HG03575 (cell line): ENCODE data around the gene SLC26A5.
"Not testable (repeated sequence)": the region's sequence is repeated elsewhere in the genome, so short reads cannot be mapped to it uniquely, and the experiment has no call there.

Experiments used
- ATAC-seq: cut with Tn5 transposase; IDR thresholded peaks from one replicate; pipeline ENCODE4 v1.9.1; 2021; ENCODE audit not compliant: unreplicated experiment, insufficient number of reproducible peaks, low FRiP score; ENCODE audit errors: extremely low read depth

Gene SLC26A5

GRCh38 chr7:103412151-103412550 is 33.9 kb downstream of the SLC26A5 start:
- no peak for ATAC-seq

- ATAC-seq = not testable (repeated sequence)
Measured at GRCh38 chr7:103405789-103406613, 40.0 kb downstream of the SLC26A5 start.

DNA sequence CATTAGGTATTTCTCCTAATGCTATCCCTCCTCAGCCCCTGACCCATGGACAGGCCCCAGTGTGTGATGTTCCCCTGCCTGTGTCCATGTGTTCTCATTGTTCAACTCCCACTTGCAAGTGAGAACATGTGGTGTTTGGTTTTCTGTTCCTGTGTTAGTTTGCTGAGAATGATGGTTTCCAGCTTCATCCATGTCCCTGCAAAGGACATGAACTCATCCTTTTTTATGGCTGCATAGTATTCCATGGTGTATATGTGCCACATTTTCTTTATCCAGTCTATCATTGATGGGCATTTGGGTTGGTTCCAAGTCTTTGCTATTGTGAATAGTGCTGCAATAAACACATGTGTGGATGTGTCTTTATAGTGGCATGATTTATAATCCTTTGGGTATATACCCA is 46.3 kb downstream of the SLC26A5 start:
- ATAC-seq = not testable (repeated sequence)

GRCh38 chr7:103398483-103399127 is 47.4 kb downstream of the SLC26A5 start:
- ATAC-seq = no peak

DNA sequence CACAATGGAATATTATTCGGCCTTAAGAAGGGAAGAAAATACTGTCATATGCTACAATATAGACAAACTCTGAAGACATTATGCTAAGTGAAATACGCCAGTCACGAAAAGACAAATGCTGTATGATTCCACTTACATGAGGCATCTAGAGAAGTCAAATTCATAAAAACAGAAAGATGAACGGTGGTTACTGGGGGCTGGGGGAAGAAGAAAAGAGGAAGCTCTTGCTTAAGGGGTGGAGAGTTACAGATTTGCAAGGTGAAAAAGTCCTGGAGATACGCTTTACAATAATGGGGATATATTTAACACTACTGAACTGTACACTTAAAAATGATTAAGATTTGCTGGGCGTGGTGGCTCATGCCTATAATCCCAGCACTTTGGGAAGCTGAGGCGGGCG is 49.5 kb downstream of the SLC26A5 start:
- ATAC-seq = no peak

GRCh38 chr7:103395071-103395470 is 50.9 kb downstream of the SLC26A5 start:
- ATAC-seq = no peak

GRCh38 chr7:103394566-103394965 is 51.4 kb downstream of the SLC26A5 start:
- no peak for ATAC-seq

GRCh38 chr7:103391976-103392375 is 54.0 kb downstream of the SLC26A5 start:
- no peak for ATAC-seq

DNA sequence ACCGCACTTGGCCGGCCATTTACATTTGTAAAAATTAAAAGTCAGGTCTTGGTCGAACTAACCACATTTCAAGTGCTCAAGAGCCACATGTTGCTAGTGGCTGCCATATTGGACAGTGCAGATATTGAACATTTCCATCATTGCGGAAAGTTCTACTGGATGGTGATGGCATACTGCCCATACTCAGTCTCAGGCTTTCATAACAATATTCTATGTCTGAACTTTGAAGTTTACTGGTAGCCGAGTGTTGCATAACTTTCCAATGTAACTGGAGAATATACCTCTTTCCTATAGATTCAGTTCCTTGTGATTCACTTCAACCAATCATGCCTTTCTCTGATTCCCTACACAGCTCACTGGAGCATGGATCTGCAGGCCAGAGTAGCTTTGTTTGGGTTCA is 54.9 kb downstream of the SLC26A5 start:
- ATAC-seq = no peak

- no peak for ATAC-seq
Measured at GRCh38 chr7:103389263-103389662, 56.7 kb downstream of the SLC26A5 start.

DNA sequence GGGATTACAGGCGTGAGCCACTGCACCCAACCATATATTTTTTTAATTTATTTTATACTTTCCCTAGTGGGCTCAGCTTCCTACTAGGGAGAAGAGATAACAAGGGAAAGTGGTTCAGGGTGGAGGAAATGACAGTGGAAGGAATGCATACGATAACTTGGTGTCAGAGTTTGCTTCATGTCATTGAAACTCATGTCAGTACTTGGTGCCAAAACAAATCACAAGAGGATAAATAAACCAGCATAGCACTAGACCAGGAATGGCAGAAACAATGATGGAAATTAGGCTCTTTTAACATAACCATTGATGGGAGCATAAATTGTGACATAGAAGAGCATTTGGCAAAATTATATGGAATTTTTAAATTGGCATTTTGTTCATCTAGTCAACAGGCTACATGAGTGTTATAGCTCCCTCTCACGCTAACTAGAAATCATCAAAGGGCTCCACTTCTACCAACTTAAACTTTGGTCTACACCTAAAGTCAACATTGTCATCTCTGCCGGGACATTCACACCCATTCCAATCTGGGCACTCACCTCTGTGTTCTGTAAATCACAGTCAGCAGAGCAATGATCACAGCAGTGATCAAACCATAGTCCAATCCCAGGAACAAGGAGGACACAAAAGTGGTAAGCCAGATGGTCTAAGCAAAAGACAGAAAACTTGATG is 57.4 kb downstream of the SLC26A5 start:
- no peak for ATAC-seq

GRCh38 chr7:103387242-103387641 is 58.8 kb downstream of the SLC26A5 start:
- no peak for ATAC-seq

GRCh38 chr7:103382032-103382402 is 64.0 kb downstream of the SLC26A5 start:
- ATAC-seq = no peak

DNA sequence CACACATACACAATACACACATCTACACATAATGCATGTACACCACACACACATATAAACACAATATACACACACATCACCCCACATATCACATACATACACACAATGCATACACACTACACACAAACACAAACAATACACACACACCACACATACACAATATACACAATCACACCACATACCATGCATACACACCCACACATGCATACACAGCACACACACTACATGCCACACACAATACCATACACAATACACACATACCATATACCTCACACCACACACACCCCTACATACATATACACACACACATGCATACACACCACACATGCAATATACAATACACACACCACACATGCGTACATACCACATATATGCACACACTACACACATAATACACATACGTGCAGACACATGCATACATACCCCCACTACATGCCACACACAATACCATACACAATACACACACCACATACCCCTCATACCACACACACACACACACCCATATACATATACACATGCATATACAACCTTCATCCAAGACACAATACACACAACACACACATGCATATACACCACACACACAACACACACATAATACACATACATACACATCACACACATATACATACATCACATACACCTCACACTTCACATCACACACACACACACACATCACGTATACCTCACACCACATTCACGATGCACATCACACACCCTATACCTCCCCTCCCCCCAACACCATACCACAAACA is 64.6 kb downstream of the SLC26A5 start:
- ATAC-seq = no peak

- no peak for ATAC-seq
Measured at GRCh38 chr7:103380395-103381191, 65.4 kb downstream of the SLC26A5 start.

- ATAC-seq = no peak
Measured at GRCh38 chr7:103379270-103379975, 66.6 kb downstream of the SLC26A5 start.

DNA sequence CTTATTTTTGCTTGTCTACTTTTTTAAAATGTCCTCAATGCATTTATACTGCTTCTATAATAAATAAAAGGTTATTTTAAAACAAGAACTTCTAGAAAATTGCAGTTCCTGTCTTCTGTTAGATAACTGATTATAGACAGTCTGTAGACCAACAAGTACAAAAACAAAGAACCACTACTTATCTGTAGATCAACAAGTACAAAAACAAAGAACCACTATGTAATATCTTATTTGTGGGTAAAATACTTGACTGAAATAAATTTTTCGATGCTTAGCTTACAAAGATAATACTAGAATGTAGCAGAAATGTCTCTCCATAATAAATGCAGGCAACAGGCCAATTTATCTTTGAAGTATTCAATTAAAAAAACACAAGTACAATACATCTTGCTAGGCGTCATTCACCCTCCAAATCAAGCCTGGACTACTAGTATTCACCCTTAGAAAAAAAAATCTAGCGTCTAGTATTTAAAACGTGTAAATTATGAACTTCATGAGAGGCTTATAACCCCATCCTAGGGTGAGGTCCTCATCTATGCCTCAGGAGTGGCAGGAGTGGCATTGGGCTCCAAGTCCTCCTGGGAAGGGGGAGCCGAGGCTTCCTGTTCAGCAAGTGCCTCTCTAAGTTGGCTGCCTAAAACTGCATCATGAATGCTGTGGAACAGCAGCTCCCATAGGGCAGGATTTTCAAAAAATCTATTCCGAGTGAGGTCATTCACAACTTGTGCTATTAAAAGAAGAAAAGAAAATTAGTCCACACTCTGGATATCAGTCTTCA is 72.0 kb downstream of the SLC26A5 start:
- ATAC-seq = no peak
